Neuron (in vitro differentiated cells): ENCODE results near the gene LRP5.

Experiments used
- H2AFZ ChIP-seq: one replicate; pipeline ENCODE4 v1.6.1; 2013; ENCODE audit warnings: low read depth, mild to moderate bottlenecking, inconsistent platforms, low read length, moderate library complexity
- H3K27me3 ChIP-seq: one replicate; pipeline ENCODE4 v1.6.1; 2013; ENCODE audit warnings: low read length; ENCODE audit not compliant: insufficient read depth
- H3K36me3 ChIP-seq: one replicate; pipeline ENCODE4 v1.6.1; 2013; ENCODE audit warnings: low read length; ENCODE audit not compliant: insufficient read depth
- H3K4me1 ChIP-seq: one replicate; pipeline ENCODE4 v1.6.1; 2013; ENCODE audit warnings: low read length; ENCODE audit not compliant: insufficient read depth
- H3K4me3 ChIP-seq: 2 replicates; pipeline ENCODE4 v1.5.1; 2013; ENCODE audit warnings: mild to moderate bottlenecking, low read length, moderate library complexity
- H3K9me3 ChIP-seq: one replicate; pipeline ENCODE4 v1.6.1; 2013; ENCODE audit warnings: low read length

Gene LRP5

DNA sequence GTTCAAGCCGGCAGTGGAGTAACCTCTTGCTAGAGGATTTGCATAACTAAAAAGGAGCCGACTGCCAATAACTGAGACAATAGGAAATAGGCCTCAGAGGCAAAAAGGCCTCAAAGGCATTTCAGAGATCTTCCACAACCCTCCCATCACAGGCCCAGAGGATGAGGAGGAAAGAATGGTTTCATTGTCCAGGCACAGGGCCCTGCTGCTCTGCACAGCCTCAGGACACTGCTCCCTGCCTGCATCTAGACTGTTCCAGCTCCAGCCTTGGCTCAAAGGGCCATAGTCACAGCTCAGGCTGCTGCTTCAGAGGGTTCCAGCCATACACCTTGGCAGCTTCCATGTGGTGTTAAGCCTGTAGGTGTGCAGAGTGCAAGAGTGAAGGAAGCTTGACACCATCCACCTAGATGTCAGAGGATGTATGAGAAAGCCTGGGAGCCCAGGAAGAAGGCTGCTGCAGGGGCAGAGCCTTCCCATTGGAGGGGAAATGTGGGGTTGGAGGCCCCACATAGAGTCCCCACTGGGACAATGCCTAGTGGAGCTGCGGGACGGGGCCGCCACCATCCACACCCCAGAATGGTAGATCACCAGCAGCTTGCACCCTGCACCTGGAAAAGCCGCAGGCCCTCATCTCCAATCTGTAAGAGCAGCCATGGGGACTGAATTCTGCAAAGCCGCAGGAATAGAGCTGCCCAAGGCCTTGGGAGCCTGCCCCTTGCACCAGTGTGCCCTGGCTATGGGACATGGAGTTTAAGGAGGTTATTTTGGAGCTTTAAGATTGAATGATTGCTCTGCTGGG is 8.2 kb upstream of the LRP5 start:
- H3K27me3 ChIP-seq = no peaks in the 10 kb centered on the region
- H2AFZ ChIP-seq = no peak overlapping the region
- no peak overlapping the region for H3K4me3 ChIP-seq
- no peaks in the 10 kb centered on the region for H3K4me1 ChIP-seq
- H3K36me3 ChIP-seq = no peaks in the 10 kb centered on the region
- H3K9me3 ChIP-seq = peaks cover 5% of the 10 kb centered on the region

GRCh38 chr11:68306636-68307035 is 5.8 kb upstream of the LRP5 start:
- Histone ChIP-seq H3K4me1 (no peaks in the 10 kb centered on the region), H3K36me3 (no peaks in the 10 kb centered on the region), H2AFZ (no peak overlapping the region), H3K9me3 (peaks cover 5% of the 10 kb centered on the region), H3K4me3 (no peak overlapping the region), H3K27me3 (peaks cover 2% of the 10 kb centered on the region)

GRCh38 chr11:68308068-68308467 is 4.3 kb upstream of the LRP5 start:
- Histone ChIP-seq H3K9me3 (peaks cover 5% of the 10 kb centered on the region), H3K27me3 (peaks cover 2% of the 10 kb centered on the region), H3K4me1 (no peaks in the 10 kb centered on the region), H3K36me3 (no peaks in the 10 kb centered on the region), H2AFZ (no peak overlapping the region), H3K4me3 (no peak overlapping the region)

- Histone ChIP-seq H3K27me3 (peaks cover 2% of the 10 kb centered on the region), H3K36me3 (no peaks in the 10 kb centered on the region), H3K9me3 (no peaks in the 10 kb centered on the region), H3K4me1 (peaks cover 10% of the 10 kb centered on the region), H2AFZ (no peak overlapping the region), H3K4me3 (no peak overlapping the region)
These were observed 2.7 kb upstream of the LRP5 start for GRCh38 chr11:68309621-68310185.

GRCh38 chr11:68311160-68312116 is 953 bp upstream of the LRP5 start:
- H3K27me3 ChIP-seq = peaks cover 2% of the 10 kb centered on the region
- H3K4me3 ChIP-seq = peak overlapping the region; percentile 36
- H3K36me3 ChIP-seq = no peaks in the 10 kb centered on the region
- H2AFZ ChIP-seq = no peak overlapping the region
- H3K9me3 ChIP-seq = no peaks in the 10 kb centered on the region
- peaks cover 20% of the 10 kb centered on the region for H3K4me1 ChIP-seq

GRCh38 chr11:68312780-68313573 is 586 bp downstream of the LRP5 start:
- Histone ChIP-seq H3K9me3 (no peaks in the 10 kb centered on the region), H3K4me1 (peaks cover 20% of the 10 kb centered on the region), H3K36me3 (no peaks in the 10 kb centered on the region), H3K27me3 (peaks cover 2% of the 10 kb centered on the region), H3K4me3 (peak overlapping the region; percentile 90), H2AFZ (peak overlapping the region; percentile 37)

DNA sequence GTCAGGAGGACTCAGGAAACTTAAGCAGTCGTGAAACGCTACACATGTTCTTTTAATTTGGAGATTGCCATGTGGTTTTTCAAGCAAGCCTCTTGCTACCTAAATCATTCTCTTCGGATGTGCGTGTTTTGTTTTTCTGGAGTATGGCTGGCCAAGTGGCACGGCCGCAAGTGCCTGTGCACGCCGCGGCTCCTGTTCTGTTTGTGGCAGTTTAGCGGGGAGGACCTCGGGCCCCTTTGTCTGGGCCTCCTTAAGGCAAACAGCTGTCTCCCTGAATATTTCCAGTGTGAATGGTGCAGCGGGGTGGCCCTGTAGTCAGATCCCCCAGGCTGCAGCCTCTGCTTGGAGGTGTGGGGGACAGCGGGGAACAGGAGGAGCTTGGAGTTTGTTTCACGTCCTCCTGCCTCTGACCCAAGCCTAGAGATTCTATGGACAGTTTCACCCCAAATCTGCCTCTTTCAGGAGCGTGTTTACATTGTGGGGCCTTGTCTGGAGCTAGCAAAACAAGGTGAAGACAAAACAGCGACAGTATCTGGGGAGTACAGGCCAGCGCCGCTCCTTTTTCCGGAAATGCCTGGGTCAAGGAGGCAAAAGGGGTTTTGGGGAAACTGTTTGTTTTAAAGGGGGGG is 1.3 kb downstream of the LRP5 start:
- Histone ChIP-seq H3K4me1 (peaks cover 20% of the 10 kb centered on the region), H3K4me3 (peak overlapping the region; percentile 90), H3K9me3 (no peaks in the 10 kb centered on the region), H2AFZ (peak overlapping the region; percentile 37), H3K36me3 (no peaks in the 10 kb centered on the region), H3K27me3 (peaks cover 2% of the 10 kb centered on the region)

GRCh38 chr11:68314203-68315170 is 2.1 kb downstream of the LRP5 start:
- no peaks in the 10 kb centered on the region for H3K36me3 ChIP-seq
- peak overlapping the region; percentile 90 for H3K4me3 ChIP-seq
- H3K9me3 ChIP-seq = no peaks in the 10 kb centered on the region
- H3K27me3 ChIP-seq = peaks cover 2% of the 10 kb centered on the region
- H3K4me1 ChIP-seq = peaks cover 20% of the 10 kb centered on the region
- H2AFZ ChIP-seq = peak overlapping the region; percentile 37

DNA sequence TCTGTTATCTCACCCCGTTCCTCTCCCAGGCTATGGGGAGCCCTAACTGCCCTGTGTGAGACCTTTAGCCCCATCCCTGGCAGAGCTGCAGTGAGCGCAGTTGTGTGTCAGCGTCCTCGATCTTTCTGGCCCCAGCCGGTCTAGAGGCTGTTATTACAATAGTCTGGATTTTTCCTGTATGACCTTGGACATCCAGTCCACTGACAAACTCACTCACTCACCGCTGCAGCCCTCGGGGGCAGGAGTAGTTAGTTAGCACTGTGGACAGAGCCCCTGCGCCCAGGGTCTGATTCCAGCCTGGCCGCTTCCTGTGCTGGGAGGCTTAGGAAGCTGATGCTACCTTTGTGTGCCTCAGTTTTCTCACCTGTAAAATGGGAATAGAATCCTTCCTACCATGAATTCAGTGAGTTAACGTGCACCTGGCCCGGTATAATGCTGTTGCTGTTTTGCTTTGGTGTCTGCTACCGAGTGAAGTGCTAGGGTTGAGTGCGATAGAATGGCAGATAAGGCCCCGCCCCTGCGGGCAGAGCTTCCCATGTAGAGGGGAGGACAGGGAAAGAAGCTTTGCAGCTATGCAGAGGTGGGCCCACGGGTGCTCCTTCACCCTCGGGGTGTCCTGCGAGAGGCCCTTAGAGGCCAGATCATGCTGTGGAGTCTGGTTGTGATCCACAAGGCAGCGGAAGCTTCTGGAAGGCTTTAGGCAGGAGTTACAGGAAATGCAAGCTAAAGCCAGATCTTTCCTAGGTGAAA is 3.0 kb downstream of the LRP5 start:
- Histone ChIP-seq H3K4me1 (peaks cover 20% of the 10 kb centered on the region), H3K27me3 (peaks cover 2% of the 10 kb centered on the region), H3K9me3 (no peaks in the 10 kb centered on the region), H3K36me3 (no peaks in the 10 kb centered on the region), H2AFZ (no peak overlapping the region), H3K4me3 (peak overlapping the region; percentile 90)

GRCh38 chr11:68317147-68317785 is 4.9 kb downstream of the LRP5 start:
- Histone ChIP-seq H3K27me3 (no peaks in the 10 kb centered on the region), H3K4me3 (no peak overlapping the region), H3K9me3 (peaks cover 4% of the 10 kb centered on the region), H2AFZ (no peak overlapping the region), H3K4me1 (peaks cover 20% of the 10 kb centered on the region), H3K36me3 (no peaks in the 10 kb centered on the region)
